HG03460 (cell line): Measurements from ENCODE around the gene SIKE1.
A peak's percentile ranks its signal among the peaks of the same experiment; 100 is the strongest.
"Not testable (repeated sequence)": the region's sequence is repeated elsewhere in the genome, so short reads cannot be mapped to it uniquely, and the experiment has no call there.

Experiments used
- ATAC-seq: cut with Tn5 transposase; IDR thresholded peaks from one replicate; pipeline ENCODE4 v1.9.1; 2021; ENCODE audit not compliant: unreplicated experiment

SIKE1 gene

GRCh38 chr1:114780344-114781226 is at the start of gene SIKE1:
TSS of gene SIKE1 (minus strand) at chr1:114780685. CDS start at chr1:114780607, 78 bp downstream.
- peak; percentile 99 for ATAC-seq

GRCh38 chr1:114830075-114830474 is 49.6 kb upstream of the SIKE1 start:
- not testable (repeated sequence) for ATAC-seq

- no peak for ATAC-seq
These were observed 47.8 kb upstream of the SIKE1 start for GRCh38 chr1:114828251-114828650.

- no peak for ATAC-seq
These were observed 41.5 kb upstream of the SIKE1 start for GRCh38 chr1:114821978-114822377.

- no peak for ATAC-seq
These were observed 39.9 kb upstream of the SIKE1 start for GRCh38 chr1:114820392-114820791.

GRCh38 chr1:114819869-114820268 is 39.4 kb upstream of the SIKE1 start:
- no peak for ATAC-seq

- ATAC-seq, result not testable (repeated sequence)
These were observed 24.0 kb upstream of the SIKE1 start for GRCh38 chr1:114804449-114804848.

GRCh38 chr1:114803001-114803400 is 22.5 kb upstream of the SIKE1 start:
- no peak for ATAC-seq

GRCh38 chr1:114794038-114794437 is 13.6 kb upstream of the SIKE1 start:
- ATAC-seq, result no peak

GRCh38 chr1:114790581-114790980 is 10.1 kb upstream of the SIKE1 start:
- ATAC-seq, result not testable (repeated sequence)

GRCh38 chr1:114786440-114786839 is 6.0 kb upstream of the SIKE1 start:
- not testable (repeated sequence) for ATAC-seq

- ATAC-seq, result no peak
These were observed 2.0 kb upstream of the SIKE1 start for GRCh38 chr1:114782476-114782875.

GRCh38 chr1:114779722-114780121 is 763 bp downstream of the SIKE1 start:
- no peak for ATAC-seq

GRCh38 chr1:114776726-114777125 is 3.8 kb downstream of the SIKE1 start:
- not testable (repeated sequence) for ATAC-seq

GRCh38 chr1:114771992-114772391 is 8.5 kb downstream of the SIKE1 start:
- ATAC-seq, result no peak

GRCh38 chr1:114770989-114771388 is 9.5 kb downstream of the SIKE1 start:
- no peak for ATAC-seq

- no peak for ATAC-seq
These were observed 15.8 kb downstream of the SIKE1 start for GRCh38 chr1:114764689-114765088.

GRCh38 chr1:114758256-114758832 is 22.1 kb downstream of the SIKE1 start:
- no peak for ATAC-seq

- peak; percentile 86 for ATAC-seq
These were observed 22.8 kb downstream of the SIKE1 start, which contains the start of gene CSDE1 for GRCh38 chr1:114757455-114758255. TSS of gene CSDE1 (minus strand) at chr1:114757984. CDS start at chr1:114739890, 18,094 bp downstream.

- no peak for ATAC-seq
These were observed 23.5 kb downstream of the SIKE1 start for GRCh38 chr1:114756949-114757454.
